Measurements from ENCODE around the gene DCLRE1C.
"Not testable (repeated sequence)": the region's sequence is repeated elsewhere in the genome, so short reads cannot be mapped to it uniquely, and the experiment has no call there.

DCLRE1C gene

DNA sequence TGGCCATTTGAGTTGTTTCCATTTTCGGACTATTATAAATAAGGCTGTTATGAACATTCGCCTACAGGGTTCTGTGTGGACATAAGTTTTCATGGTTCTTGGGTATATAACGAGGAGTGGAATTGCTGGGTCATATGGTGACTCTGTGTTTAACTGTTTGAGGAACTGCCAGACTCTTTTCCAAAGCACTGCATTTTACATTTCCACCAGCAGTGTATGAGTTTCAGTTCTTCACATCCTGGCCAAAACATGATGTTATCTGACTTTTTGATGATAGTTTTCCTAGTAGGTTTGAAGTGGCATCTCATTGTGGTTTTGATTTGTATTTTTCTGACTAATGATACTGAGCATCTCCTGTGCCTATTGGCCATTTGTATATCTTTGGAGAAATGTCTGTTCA is 69.8 kb downstream of the DCLRE1C start:
- DNase-seq (ENCODE audit: low read depth in 3 of 3), result no peak

DNA sequence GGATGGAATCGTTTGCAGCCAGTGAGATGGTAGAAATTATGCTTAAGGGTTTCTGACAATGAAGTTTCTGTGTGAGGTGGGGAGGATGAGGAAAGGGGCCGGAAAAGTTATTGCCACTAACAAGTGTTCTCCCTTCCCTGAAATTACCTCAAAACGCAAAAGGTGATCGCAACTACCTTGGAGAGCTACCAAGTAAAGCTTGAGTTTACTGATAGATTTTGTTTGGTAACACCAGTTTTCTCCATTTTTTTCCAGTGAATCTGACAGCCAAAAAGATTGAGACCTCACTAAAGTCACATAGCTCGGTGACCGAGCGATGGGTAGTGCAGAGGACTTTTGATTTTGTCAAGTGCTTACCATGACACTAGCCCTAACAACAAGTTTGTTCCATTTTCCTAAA is 73.7 kb downstream of the DCLRE1C start:
- no peak for DNase-seq (ENCODE audit: low read depth in 3 of 3)

DNA sequence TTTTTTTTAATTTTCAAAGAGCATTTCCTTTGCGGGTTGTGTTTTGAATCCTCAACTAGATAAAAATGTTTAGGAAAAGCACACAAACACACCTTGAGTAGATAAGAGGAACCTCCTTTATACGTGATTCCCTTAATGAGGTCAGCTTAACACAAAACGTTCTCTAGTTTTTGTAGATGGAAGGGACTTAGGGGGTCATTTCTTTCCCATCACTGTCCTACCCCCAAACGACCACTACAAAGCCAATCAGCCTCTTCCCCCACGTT is 74.0 kb downstream of the DCLRE1C start:
- DNase-seq (ENCODE audit: low read depth in 3 of 3), result no peak

DNA sequence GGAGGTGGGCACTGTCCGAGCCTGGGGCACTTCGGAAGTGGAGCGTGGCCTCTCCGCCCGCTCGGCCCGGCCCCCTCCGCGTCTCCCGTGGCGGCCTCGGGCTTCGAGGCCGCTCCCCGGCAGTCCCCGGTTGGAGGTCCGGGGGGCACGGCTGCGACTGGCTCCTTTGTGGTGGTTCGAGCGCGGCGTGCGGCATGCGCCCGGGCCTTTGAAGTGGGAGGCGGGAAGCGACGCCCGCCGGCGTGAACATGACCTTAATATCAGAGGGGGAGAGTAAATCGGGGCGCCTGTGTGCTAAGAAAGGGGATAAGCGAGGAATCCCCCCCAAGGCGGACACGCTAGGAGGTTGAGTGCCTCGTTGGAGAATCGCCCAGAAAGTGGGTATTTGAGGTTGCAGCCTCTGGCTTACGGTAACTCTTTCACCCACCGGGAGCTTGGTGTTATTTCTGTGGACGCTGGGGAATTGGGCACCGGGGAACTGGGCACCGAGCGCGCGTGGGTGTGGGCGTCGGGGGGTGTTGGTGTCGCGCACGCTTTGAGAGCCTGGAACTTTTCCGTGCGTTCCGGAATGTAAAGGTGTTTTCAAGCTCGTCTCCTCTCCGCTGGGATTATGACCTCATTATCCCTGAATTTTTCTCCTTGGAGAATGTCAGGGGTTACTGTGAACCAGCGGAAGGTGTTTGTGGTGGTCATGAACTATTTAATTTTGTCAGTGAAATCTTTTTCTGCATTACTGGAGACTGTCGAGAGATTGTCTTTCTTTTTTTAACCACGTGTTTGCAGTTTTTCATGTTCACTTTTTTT is 74.6 kb downstream of the DCLRE1C start:
- DNase-seq (ENCODE audit: low read depth in 3 of 3), result peak; percentile 7 to 42 (median 10)

DNA sequence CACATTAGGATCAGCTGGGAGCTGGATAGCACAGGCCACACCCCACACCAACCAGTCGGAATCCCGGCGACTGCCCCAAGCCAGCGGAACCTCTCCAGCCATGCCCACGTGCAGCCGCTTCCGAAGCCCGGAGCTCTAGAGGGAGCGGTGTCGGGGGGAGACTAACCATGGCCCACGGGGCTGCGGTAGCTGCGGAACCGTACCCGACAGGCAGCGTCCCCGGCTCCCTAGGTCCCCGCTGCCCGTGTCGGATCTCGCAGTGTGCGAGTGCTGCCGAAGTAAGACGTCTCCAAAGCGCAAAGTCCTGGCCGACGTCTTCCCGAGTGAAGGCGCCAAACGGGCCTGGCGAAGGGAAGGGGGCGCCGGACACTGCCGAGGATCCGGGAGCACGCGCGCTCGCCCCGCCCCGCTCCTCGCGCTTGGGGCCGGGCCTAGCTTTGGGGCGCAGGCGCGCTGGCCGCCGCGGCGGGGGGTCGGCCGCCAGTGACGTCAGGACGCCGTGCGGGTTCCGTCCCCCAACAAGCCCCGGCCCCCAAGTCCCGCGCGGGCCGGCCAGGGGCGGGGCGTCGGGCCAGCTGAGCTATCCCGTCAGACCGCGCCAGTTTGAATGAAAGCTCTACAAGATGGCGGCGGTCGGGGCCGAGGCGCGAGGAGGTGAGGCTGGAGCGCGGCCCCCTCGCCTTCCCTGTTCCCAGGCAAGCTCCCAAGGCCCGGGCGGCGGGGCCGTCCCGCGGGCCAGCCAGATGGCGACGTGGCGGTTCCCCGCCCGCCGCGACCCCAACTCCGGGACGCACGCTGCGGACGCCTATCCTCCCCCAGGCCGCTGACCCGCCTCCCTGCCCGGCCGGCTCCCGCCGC is 75.4 kb downstream of the DCLRE1C start, which contains the start of gene SUV39H2:
Gene SUV39H2, plus strand, starts transcription at position 601 of the 858 bp plus-strand sequence. Its CDS starts 23 bp downstream, at position 624.
- DNase-seq (ENCODE audit: low read depth in 3 of 3), result peak; percentile 85 to 93 (median 86)

DNA sequence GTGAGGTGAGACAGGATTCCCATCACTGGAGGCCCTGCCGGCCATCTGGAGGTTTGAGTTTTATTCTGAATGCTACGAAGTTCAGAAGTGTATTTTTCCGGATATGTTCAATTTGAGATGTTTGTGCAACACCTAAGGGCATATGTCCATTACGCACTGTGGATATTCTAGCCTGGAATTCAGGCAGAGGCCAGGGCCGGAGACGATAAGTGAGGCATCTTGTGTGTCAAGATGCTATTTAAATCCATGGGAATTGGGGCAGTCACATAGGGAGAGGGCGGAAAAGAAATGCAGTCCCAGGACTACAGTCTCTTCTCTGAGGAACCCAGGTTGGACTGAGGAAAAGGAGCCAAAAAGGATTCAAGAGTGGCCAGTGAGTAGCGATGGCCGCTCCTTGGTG is 77.1 kb downstream of the DCLRE1C start:
- DNase-seq (ENCODE audit: low read depth in 3 of 3), result no peak

DNA sequence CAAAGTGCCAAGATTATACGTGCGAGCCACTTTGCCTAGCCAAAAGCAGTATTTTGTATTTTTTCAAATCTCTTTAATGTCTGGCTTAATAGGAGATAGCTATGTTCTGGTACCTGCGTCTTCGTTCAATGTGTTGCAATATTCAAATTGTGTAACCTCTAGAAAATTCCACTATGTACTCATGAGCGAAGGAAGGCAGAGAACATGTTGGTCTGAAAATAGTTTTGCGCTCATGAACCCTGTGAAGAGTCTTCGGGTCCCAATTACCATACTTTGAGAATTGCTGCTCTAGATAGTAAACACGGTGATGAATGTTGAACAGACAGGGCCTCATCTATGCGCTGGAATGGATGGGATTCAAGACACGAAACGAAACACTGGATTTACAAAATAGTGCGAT is 78.0 kb downstream of the DCLRE1C start:
- DNase-seq (ENCODE audit: low read depth in 3 of 3), result no peak

DNA sequence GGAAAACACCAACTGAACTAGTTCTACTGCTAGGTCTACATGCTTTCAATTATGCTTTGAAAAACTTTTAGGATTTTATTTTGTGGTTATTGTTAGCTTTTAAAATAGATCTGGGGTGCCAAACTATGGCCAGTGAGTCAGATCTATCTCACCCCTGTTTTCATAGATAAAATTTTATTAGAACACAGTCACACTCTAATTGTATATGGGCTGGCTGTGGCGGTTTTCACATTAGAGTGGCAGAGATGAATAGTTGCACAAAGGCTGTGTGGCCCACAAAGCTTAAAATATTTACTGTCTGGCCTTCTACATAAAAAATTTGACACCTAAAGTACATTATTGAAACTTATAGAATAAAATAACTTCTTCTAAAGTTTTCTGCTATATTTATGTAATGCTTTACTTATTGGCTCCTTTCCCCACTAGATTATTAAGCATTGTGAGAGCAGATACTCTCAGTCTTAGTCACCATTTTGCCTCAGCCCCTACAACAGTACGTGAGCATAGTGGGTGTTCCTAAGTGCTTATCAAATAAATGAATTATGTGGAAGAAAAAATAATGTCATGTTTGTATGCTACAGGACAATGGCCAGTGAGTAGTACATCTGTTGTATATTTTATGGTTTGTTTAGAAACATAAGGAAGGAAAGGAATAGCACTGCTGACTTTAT is 80.7 kb downstream of the DCLRE1C start:
- no peak for DNase-seq (ENCODE audit: low read depth in 3 of 3)

DNA sequence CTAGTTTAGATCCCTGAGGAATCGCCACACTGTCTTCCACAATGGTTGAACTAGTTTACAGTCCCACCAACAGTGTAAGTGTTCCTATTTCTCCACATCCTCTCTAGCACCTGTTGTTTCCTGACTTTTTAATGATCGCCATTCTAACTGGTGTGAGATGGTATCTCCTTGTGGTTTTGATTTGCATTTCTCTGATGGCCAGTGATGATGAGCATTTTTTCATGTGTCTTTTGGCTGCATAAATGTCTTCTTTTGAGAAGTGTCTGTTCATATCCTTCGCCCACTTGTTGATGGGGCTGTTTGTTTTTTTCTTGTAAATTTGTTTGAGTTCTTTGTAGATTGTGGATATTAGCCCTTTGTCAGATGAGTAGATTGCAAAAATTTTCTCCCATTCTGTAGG is 89.0 kb downstream of the DCLRE1C start:
- not testable (repeated sequence) for DNase-seq (ENCODE audit: low read depth in 3 of 3)

DNA sequence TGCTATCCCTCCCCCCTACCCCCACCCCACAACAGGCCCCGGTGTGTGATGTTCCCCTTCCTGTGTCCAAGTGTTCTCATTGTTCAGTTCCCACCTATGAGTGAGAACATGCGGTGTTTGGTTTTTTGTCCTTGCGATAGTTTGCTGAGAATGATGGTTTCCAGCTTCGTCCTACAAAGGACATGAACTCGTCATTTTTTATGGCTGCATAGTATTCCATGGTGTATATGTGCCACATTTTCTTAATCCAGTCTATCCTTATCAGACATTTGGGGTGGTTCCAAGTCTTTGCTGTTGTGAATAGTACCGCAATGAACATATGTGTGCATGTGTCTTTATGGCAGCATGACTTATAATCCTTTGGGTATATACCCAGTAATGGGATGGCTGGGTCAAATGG is 89.4 kb downstream of the DCLRE1C start:
- DNase-seq (ENCODE audit: low read depth in 3 of 3), result not testable (repeated sequence)

DNA sequence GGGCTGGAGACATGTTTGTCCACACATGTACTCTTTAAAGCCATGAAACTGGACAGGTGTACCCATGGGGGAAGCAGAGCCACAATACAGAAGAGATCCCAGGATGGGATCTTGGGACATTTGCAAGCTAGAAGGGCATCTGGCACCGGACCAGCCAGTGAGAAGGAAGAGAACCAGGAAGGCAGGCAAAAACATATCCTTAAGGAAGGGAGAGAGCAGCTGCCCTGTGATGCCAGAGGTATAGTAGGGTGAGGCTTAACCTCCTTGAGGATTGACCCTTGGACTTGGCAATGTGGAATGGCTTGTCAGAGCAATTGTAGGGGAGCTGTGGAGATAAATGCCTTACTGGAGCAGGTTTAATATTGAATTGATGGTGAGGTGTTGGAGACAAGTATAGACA is 93.1 kb downstream of the DCLRE1C start:
- DNase-seq (ENCODE audit: low read depth in 3 of 3), result no peak

DNA sequence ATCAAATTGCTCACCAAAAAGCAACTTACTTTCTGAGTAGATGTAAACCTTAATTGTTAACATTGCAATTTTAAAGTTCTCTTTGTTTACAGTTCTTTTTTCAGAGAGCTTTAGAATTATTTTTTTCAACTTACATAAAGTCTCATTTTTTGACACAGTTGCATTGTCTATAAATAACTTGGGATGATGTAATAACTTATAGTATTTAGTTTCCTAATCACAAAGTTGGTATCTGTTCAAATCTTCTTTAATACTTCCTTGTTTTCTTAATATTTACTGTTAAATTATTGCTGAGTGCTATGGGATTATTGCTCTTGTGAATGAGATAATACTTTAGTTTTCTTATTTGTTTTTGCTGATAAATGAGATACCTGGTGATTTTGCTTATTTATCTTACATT is 94.1 kb downstream of the DCLRE1C start:
- DNase-seq (ENCODE audit: low read depth in 3 of 3), result no peak

DNA sequence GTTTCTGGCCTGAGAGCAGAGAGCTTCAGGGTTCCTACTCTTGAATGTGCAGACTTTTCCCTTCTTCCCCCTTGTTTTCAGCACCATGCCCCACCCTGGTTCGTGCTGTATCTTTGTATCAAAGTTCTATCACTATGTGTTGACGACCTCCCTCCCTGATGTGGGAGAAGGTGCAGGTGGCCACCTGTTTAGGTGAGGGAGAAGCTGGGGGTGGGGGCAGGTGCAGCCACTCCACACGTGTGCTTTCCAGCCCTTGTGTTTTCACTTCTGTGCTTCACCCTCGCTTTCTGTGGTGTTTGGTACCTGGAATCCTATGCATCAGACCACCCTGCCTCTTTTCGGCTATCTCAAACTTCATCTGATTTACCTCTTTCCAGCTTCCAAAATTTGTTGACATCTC is 94.9 kb downstream of the DCLRE1C start:
- DNase-seq (ENCODE audit: low read depth in 3 of 3), result no peak

DNA sequence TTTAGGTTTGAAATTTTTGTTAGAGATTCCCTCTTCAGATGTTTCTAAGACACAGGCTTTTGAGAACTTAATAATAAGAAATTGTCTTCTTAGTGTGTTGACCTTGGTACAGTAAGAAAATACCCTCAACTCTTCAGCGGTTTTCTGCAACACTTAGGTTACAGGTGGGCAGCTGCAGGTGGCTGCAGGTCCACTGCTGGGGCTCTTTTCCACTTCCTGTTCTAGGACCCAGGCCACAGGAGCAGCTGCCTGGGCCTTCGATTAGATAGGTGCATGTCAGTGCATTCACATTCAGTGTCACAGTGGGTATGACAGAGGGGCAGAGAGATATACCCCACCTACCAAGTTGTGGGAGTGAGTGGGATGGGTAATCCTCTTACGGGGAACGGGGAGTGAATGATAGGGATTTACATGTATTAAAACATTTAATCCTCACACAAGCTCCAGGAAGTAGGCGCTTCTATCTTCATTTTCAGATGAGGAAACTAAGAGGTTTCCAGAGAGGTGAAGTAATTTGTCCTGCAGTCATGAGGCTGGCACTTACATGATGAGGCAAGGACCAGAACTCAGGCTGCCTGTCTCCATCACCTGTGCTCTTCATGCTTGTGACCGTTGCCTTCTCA is 95.4 kb downstream of the DCLRE1C start:
- no peak for DNase-seq (ENCODE audit: low read depth in 3 of 3)

DNA sequence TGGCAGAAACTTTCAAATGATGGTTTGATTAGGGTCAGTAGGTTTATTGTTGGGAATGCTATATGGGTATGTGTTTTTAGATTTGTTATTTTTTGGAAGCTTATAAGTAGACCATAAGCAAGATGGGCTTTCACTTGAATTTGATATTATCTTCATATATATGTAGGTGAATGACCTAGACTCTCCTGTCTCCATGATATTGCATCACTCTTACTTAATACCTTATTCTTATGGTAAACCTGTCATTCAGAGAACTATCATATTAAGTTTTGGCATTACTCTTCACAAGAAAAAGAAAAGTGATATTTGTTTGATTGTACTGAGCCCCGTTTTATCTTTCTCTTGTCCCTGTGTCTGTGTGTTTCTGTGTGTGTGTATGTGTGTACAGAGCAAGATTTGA is 98.4 kb downstream of the DCLRE1C start:
- DNase-seq (ENCODE audit: low read depth in 3 of 3), result no peak

DNA sequence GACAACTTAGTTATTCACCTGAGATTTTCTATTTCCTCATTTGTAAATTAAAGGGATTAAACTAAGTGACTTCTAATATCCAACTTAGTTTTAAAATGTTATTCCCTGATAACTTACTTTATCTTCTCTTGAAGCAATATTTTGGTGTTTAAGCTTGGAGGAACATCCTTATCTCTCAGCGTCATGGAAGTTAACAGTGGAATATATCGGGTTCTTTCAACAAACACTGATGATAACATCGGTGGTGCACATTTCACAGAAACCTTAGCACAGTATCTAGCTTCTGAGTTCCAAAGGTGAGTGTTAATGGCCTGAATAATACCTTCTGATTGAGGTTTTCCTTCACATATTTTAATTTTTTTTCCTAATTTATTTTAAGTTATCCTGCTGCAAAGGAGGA is 101.7 kb downstream of the DCLRE1C start:
- DNase-seq (ENCODE audit: low read depth in 3 of 3), result no peak
